GM20000 (cell line): ENCODE results near the gene TBX22.
"Not testable (repeated sequence)": the region's sequence is repeated elsewhere in the genome, so short reads cannot be mapped to it uniquely, and the experiment has no call there.

Source experiments
- DNase-seq: peaks from one replicate; pipeline ENCODE4 v3.0.0; 2012; ENCODE audit warnings: low spot score
- CTCF ChIP-seq: IDR thresholded peaks from 2 replicates; pipeline ENCODE4 v1.5.1; 2012; ENCODE audit warnings: mild to moderate bottlenecking, control low read depth; ENCODE audit errors: extremely low read depth, missing control alignments

Gene TBX22

GRCh38 chrX:80026116-80026515, 11.6 kb downstream of the TBX22 start:
- TF ChIP-seq CTCF: no peak
- no peak for DNase-seq

- DNase-seq: not testable (repeated sequence)
These were observed 51.6 kb downstream of the TBX22 start for GRCh38 chrX:80066156-80066555.

GRCh38 chrX:80075625-80076024, 61.1 kb downstream of the TBX22 start:
- DNase-seq: not testable (repeated sequence)
